Panc1 (cell line): ENCODE measurements around the gene NUDT16L1. TPM values are rescaled to one million over a fixed set of nuclear protein-coding genes. Genes with fewer than 3 reads are reported as not detected.

ENCODE experiments used
- ATAC-seq: fragments of 200-7000 bp; cut with Tn5 transposase; 2 replicates; pipeline ENCODE4 v1.9.1; 2020; ENCODE audit warnings: mild to moderate bottlenecking, moderate library complexity
- BruUV-seq: library from RNA; stranded (reverse); fragments of 400-500 nt; replicated peaks from 2 replicates; lab custom pipeline; 2021; lab: Mats Ljungman, UMichigan
- CTCF ChIA-PET: fragments of 300-600 bp; sonication (Branson Sonifier 250); formaldehyde crosslinking; loops from one replicate; lab custom pipeline; 2022; ENCODE audit warnings: antibody characterized with exemption; lab: Charles Lee
- POLR2A ChIA-PET: fragments of 300-600 bp; sonication (Branson Sonifier 250); formaldehyde crosslinking; loops from one replicate; lab custom pipeline; 2022; ENCODE audit warnings: antibody characterized with exemption; lab: Charles Lee
- DNase-seq: peaks from one replicate; pipeline ENCODE4 v3.0.0-alpha.2; 2010; ENCODE audit warnings: low read depth, low spot score
- H3K27ac ChIP-seq: 2 replicates; pipeline ENCODE4 v1.5.1; 2011; ENCODE audit warnings: mild to moderate bottlenecking, low read length, inconsistent platforms
- H3K27me3 ChIP-seq: fragments of 200-500 bp; sonication (Bioruptor generic); 2 replicates; pipeline ENCODE4 v1.6.0; 2014; ENCODE audit warnings: low read length, inconsistent platforms; ENCODE audit not compliant: control insufficient read depth, insufficient read depth
- H3K36me3 ChIP-seq: fragments of 200-500 bp; sonication (Bioruptor generic); 2 replicates; pipeline ENCODE4 v1.5.1; 2014; ENCODE audit warnings: inconsistent platforms, mild to moderate bottlenecking, low read length, moderate library complexity; ENCODE audit not compliant: control insufficient read depth, insufficient read depth
- H3K4me1 ChIP-seq: 2 replicates; pipeline ENCODE4 v1.5.1; 2011; ENCODE audit warnings: inconsistent platforms, mild to moderate bottlenecking, low read length, moderate library complexity; ENCODE audit not compliant: control insufficient read depth, insufficient read depth
- H3K4me3 ChIP-seq, 2 experiments: 2 replicates each; pipeline ENCODE4 v1.5.1; 2011 to 2012; ENCODE audit warnings: low read depth in 2 of 2, low read length in 2 of 2, mild to moderate bottlenecking in 2 of 2, inconsistent platforms in 1 of 2, moderate library complexity in 1 of 2
- H3K9me3 ChIP-seq: fragments of 200-500 bp; sonication (Bioruptor generic); 2 replicates; pipeline ENCODE4 v1.5.1; 2014; ENCODE audit warnings: low read depth, mild to moderate bottlenecking, inconsistent platforms, low read length, moderate library complexity; ENCODE audit not compliant: control insufficient read depth, insufficient read depth
- POLR2AphosphoS5 ChIP-seq: IDR thresholded peaks from 2 replicates; pipeline ENCODE4 v1.6.1; 2012; ENCODE audit warnings: mild to moderate bottlenecking, low read depth, low read length, moderate library complexity
- SIN3A ChIP-seq: IDR thresholded peaks from 2 replicates; pipeline ENCODE4 v1.6.1; 2012; ENCODE audit warnings: low read depth, mild to moderate bottlenecking, low read length, moderate library complexity, borderline replicate concordance; ENCODE audit not compliant: insufficient read depth
- TCF7L2 ChIP-seq: IDR thresholded peaks from 2 replicates; pipeline ENCODE4 v1.6.1; 2011; ENCODE audit warnings: mild to moderate bottlenecking, low read depth, low read length, inconsistent platforms
- in situ Hi-C: cut with HindIII; loops from 2 replicates; pipeline ENCODE4 v1.10.0; 2016; ENCODE audit warnings: low sequenced_read_pairs, low pct_unique_long_range_greater_than_20kb
- intact Hi-C: fragments of 100-400 bp; cut with micrococcal nuclease; formaldehyde crosslinking; loops from one replicate; pipeline ENCODE4 v1.10.0; 2022; ENCODE audit not compliant: unreplicated experiment
- total RNA-seq: library from RNA; stranded (reverse); gene quantifications from one replicate; pipeline ENCODE4 v1.2.1, GENCODE V29; 2021; ENCODE audit not compliant: unreplicated experiment
- TF ChIP-seq, protein P1 (sequence below): fragments of 450-650 bp; IDR thresholded peaks from 2 replicates; pipeline ENCODE4 v1.5.1; 2017; ENCODE audit warnings: mild to moderate bottlenecking
- TF ChIP-seq, protein P2 (sequence below), 2 experiments: IDR thresholded peaks; 2 replicates each; pipeline ENCODE4 v1.6.1; 2011 to 2012; ENCODE audit warnings: low read depth in 2 of 2, control low read depth in 1 of 2, low read length in 1 of 2, mild to moderate bottlenecking in 1 of 2, moderate library complexity in 1 of 2; ENCODE audit not compliant: insufficient read depth in 1 of 2

The NUDT16L1 gene
- total RNA-seq, 1 experiment from 2014 or later: 42.9 TPM

DNA sequence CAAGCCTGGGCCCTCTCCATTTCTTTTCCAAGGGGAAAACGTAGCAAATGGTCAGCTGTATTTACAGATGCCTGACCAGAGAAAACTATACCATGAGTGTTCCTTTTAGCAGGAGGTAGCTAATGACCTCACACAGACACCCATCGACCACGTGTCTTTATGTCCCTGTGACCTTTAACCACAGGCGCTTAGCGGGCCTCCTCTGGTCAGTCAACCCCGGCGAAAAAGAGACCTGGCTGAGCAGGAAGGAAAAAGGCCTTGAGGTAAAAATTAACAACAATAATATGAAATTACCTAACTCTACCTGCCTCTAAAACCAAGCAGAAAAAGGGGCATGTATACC is 9.1 kb downstream of the NUDT16L1 start:
- POLR2A ChIA-PET: no interaction called here
- H3K36me3 ChIP-seq: peaks cover 2% of the 10 kb centered on the region
- in situ Hi-C loops: no loop called here

DNA sequence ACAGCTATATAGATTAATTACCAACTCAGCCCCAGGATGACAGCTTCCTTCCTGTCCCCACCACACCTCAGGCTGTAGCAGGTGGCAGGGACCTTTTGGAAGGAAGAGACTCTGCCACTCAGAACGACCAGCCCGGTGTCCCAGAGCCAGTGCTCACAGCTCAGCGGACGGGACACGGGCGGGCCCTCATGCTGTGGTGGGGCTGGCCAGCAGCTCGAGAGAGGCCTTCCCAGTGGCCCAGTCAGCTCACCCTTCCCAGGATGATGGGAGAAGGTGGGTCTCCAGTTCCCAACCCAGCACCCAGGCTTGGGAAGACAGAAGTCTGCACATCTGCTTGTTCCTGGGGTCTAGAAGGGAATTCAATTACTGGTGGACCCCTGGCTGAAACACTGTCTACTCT is 10.5 kb downstream of the NUDT16L1 start:
- ATAC-seq: no peak
- no TSS peak for BruUV-seq
- in situ Hi-C loops: no loop called here

More for the DNA sequence above, 9.1 kb downstream of the NUDT16L1 start:
- DNase-seq (no peak), ATAC-seq (no peak)
- Histone ChIP-seq H3K4me3 (no peak overlapping the region), H3K9me3 (no peaks in the 10 kb centered on the region), H3K4me1 (peaks cover 4% of the 10 kb centered on the region; the same call in 1 of the 2 replicates), H3K27ac (no peak overlapping the region), H3K27me3 (no peaks in the 10 kb centered on the region)
- TF ChIP-seq POLR2AphosphoS5 (no peak), SIN3A (no peak), TCF7L2 (no peak)
- TF ChIP-seq, protein P1, sequence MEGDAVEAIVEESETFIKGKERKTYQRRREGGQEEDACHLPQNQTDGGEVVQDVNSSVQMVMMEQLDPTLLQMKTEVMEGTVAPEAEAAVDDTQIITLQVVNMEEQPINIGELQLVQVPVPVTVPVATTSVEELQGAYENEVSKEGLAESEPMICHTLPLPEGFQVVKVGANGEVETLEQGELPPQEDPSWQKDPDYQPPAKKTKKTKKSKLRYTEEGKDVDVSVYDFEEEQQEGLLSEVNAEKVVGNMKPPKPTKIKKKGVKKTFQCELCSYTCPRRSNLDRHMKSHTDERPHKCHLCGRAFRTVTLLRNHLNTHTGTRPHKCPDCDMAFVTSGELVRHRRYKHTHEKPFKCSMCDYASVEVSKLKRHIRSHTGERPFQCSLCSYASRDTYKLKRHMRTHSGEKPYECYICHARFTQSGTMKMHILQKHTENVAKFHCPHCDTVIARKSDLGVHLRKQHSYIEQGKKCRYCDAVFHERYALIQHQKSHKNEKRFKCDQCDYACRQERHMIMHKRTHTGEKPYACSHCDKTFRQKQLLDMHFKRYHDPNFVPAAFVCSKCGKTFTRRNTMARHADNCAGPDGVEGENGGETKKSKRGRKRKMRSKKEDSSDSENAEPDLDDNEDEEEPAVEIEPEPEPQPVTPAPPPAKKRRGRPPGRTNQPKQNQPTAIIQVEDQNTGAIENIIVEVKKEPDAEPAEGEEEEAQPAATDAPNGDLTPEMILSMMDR: no peak
- TF ChIP-seq, protein P2, sequence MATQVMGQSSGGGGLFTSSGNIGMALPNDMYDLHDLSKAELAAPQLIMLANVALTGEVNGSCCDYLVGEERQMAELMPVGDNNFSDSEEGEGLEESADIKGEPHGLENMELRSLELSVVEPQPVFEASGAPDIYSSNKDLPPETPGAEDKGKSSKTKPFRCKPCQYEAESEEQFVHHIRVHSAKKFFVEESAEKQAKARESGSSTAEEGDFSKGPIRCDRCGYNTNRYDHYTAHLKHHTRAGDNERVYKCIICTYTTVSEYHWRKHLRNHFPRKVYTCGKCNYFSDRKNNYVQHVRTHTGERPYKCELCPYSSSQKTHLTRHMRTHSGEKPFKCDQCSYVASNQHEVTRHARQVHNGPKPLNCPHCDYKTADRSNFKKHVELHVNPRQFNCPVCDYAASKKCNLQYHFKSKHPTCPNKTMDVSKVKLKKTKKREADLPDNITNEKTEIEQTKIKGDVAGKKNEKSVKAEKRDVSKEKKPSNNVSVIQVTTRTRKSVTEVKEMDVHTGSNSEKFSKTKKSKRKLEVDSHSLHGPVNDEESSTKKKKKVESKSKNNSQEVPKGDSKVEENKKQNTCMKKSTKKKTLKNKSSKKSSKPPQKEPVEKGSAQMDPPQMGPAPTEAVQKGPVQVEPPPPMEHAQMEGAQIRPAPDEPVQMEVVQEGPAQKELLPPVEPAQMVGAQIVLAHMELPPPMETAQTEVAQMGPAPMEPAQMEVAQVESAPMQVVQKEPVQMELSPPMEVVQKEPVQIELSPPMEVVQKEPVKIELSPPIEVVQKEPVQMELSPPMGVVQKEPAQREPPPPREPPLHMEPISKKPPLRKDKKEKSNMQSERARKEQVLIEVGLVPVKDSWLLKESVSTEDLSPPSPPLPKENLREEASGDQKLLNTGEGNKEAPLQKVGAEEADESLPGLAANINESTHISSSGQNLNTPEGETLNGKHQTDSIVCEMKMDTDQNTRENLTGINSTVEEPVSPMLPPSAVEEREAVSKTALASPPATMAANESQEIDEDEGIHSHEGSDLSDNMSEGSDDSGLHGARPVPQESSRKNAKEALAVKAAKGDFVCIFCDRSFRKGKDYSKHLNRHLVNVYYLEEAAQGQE (IDR thresholded peaks at IDR 0.05; ENCODE audit: insufficient read depth in 1 of 2, low read depth in 2 of 2, low read length in 1 of 2): no peak
- CTCF ChIA-PET: no interaction called here
- BruUV-seq: no TSS peak
- intact Hi-C loops: no loop called here

More for the DNA sequence above, 10.5 kb downstream of the NUDT16L1 start:
- no peaks in the 10 kb centered on the region for H3K9me3 ChIP-seq
- no peak overlapping the region for H3K27ac ChIP-seq
- no peak for DNase-seq
- intact Hi-C loops: no loop called here
- TF ChIP-seq, protein P1: no peak
- TF ChIP-seq TCF7L2 (no peak), POLR2AphosphoS5 (no peak), SIN3A (no peak)
- TF ChIP-seq, protein P2 (IDR thresholded peaks at IDR 0.05; ENCODE audit: insufficient read depth in 1 of 2, low read depth in 2 of 2, low read length in 1 of 2): no peak
- CTCF ChIA-PET: no interaction called here
- no peaks in the 10 kb centered on the region for H3K27me3 ChIP-seq
- POLR2A ChIA-PET: no interaction called here
- H3K4me3 ChIP-seq: no peak overlapping the region
- peaks cover 2% of the 10 kb centered on the region for H3K36me3 ChIP-seq
- no peaks in the 10 kb centered on the region for H3K4me1 ChIP-seq
